NCI-H446 treated with DMSO at 0.1 percent for 48 hours (cell line): Measurements from ENCODE around the gene PPBP.
"Not testable (repeated sequence)": the region's sequence is repeated elsewhere in the genome, so short reads cannot be mapped to it uniquely, and the experiment has no call there.

Experiments used
- DNase-seq: peaks from one replicate; lab custom pipeline; 2025; lab: John Stamatoyannopoulos, UW

PPBP gene

DNA sequence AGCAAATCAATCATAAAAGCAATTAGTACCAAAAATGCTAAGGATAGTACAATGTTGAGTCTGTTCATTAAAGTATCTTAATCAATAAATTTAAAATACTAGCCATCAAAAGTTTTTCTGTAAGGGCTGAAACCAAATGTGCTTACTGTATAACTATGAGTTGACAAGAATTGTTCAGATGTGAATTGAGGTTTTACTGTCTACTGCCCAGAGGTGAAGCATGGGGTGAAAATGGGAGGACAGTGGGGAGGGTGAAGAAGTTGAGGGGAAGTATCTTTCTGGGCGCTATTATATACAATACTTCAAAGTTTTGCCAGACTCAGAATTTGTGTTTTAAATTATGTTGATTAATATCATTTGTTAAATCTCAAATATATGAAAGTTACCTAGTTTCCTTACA lies 4.1 kb upstream of the PPBP start:
- DNase-seq, result no peak

GRCh38 chr4:73991742-73992000 lies 3.7 kb upstream of the PPBP start:
- DNase-seq, result no peak

DNA sequence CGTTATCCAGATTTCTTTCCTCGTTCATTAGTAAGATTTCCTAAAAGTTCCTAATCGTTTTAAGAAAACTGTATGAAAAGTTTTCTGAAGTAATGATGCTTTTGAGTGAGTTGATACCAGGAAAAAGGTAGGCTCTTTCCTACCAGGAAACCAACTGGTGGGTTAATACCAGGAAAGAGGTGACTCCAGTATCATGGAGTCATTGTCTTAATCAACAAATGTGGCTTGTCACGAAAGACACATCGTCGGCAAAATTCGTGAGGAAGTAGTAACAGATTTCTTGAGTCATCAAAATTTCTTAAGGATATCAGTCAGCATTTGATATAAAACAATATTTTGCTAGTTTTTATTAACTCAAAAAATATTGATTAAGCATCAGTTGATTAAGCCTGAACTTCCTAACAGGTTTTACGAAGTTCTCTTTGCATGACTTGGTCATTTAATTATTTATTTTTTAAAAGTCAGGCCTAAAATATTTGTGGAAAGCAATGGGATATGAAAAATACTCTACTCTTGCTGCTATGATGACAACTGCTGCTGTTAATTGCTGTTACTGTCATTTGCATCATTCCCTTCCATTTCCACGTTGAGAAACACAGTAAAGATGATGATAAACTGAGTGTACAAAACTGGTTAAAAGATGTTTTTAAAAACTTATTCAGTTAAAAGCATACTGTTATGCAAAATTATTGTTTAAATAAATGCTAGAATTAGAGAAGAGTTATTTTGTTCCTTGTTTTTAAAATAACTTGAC lies 3.2 kb upstream of the PPBP start:
- no peak for DNase-seq

DNA sequence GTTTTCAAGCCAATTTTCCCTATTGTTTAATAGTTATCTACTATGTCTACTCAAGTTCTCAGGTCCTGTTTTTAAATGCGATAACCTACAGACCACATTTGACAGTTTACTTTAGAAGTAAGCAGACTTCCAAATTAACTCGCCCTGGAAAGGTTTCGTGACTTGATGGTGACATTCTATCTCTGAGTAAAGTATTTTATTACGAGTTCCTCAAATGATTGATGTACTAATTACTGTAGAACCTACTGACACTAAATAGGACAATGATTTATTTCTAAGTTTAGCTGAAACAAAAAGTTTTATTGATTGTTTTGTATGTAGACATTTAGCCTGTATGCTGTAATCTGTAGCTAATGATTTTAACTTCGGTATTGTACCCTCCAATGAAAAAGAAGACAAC lies 1.9 kb upstream of the PPBP start:
- no peak for DNase-seq

DNA sequence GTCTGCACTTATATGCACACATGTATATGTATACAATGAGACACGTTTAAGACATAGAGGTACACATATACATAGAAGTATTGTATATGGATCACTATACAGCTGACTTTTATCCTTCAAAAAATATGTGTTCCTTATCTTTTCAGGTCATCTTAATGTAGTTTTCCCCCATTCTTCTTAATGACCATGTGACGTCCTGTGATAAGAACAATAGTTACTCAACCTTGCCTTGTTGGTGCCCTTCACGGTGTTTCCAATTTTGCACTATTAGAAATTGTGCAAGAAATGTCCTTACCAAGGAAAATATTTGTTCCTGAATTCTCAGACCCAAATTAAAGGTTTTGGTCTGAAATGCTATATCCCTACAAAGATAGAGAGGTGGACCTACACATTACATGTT lies 1.0 kb upstream of the PPBP start:
- no peak for DNase-seq

DNA sequence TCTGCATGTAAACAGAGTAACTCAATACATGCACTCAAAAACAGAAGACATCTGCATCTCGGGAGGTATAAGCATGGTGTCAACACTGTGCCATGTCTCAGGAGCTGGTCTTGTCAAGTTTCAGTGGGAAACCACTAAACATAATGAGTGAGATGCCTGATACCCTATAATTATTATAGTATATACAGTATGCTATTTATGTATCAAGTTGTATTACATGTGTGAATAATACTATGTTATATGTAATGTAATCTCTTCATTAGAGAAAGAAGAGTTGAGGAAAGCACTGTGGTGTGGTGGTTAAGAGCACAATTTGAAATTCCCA lies 2.5 kb downstream of the PPBP start:
- DNase-seq, result no peak

DNA sequence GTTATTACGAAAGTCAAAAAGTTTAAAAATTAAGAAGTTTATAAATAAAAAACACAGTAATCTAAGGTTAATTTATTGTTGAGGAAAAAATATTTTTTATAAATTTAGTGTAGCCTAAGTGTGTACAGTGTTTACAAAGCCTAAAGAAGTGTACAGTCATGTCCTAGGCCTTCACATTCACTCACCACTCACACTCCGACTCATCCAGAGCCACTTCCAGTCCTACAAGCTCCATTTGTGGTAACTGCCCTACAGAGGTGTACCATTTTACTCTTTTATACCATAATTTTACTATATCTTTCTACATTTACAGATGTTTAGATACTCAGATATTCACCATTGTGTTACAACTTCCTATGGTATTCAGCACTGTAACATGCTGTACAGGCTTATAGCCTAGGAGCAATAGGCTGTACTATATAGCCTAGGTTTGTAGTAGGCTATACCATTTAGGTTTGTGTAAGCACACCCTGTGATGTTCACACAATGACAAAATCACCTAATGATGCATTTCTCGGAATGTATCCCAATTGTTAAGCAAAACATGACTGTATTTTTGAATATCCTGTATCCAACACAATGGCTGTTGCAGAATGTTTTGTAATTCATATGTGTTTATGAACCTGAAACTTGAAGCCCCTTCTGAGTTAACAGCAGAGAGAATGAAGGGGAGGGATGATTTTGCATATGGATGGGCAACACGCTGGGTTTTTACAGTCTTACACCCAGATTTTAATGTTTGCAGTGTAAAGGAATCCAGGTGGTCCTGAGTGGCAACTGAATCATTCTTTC lies 3.1 kb downstream of the PPBP start:
- no peak for DNase-seq

DNA sequence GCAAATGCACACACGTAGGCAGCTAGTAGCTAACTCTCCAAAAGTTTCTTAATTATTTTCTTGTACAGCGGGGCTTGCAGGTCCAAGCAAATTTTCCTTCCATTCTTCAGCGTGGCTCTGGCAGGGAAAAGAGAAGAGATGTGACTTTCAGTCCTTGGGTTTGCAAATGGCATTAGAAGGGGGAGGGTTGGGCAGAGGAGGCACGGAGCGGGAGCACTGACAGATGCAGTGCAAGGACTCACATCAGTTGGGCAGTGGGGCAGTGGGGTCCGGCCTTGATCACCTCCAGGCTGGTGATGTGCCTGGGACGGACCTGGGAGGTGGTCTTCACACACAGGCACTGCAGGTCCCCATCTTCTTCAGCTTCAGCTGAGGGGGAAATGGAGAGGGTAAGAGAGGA lies 6.8 kb downstream of the PPBP start:
- DNase-seq, result not testable (repeated sequence)

- DNase-seq, result no peak
Observed at GRCh38 chr4:73979407-73979957, 8.5 kb downstream of the PPBP start.

GRCh38 chr4:73978886-73979285 lies 9.1 kb downstream of the PPBP start:
- no peak for DNase-seq

DNA sequence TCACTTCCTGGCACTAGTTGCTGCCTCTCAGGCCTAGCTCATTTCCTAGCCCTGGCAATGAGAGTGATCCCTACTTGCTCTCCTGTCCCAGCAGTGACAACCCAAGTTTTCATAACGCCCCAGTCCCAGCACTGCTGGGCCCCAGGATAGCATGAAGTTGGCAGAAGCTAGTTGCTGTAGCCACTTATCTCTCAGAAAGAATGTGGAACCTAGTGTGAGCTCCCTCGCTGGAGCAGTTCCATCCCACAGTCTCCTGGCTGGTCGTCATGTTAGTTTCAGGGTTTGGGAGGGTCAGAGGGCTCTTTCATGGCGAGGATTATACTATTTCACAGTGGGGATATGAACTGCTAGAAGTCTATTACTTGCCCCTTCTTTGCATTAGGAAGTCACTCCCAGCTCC lies 11.3 kb downstream of the PPBP start:
- no peak for DNase-seq

DNA sequence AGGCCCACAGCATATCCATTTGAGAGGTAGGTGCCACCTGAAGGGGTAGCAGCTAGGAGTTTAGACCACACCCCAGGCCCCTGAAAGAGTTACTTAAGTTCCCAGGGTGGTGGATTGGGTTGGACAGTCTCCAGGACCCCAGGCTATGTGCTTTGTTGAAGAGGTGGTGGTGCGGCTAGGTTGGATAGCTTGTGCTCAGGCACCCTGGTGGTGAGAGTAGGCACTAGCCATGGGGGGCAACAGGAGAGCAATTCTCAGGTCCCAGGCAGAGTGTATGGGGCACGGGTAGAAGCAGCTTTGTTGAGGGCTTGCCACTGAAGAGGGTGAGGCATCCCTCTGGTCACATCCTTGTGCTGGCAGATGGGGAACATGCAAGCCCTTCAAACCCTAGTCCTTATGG lies 11.8 kb downstream of the PPBP start:
- no peak for DNase-seq

- no peak for DNase-seq
Observed at GRCh38 chr4:73974352-73974751, 13.6 kb downstream of the PPBP start.

GRCh38 chr4:73970945-73971344 lies 17.0 kb downstream of the PPBP start:
- no peak for DNase-seq

DNA sequence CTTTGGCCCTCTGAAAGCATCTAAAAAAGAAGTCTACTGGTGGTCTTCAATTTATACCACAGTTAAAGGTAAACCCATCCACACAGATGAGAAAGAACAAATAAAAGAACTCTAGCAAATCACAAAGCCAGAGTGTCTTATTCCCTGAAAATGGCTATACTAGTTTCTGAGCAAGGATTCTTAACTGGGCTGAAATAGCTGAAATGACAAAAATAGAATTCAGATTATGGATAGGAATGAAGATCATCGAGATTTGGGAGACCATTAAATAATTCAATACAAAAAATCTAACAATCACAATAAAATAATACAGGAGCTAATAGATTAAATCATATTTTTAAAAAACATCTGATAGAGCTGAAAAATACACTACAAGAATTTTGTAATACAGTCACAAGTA lies 18.0 kb downstream of the PPBP start:
- DNase-seq, result no peak

DNA sequence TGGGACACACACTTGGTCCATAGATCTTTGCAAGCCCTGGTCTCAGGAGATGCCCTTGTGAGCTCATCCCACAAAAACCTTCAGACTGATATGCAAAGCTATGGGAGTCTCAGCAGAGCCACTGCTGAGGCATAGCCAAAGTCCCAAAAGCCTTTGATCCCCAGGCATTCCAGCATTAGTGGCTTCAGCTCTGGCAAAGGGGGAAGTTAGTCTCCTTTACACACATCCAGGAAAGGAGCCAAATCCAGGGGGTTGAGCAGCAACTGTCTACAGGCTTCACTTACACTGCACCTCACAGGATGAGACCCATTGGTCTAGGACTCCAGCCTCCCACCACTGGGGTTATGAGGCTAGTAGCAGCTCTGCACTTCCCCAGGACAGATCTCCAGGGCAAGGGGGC lies 20.1 kb downstream of the PPBP start:
- no peak for DNase-seq

GRCh38 chr4:73964862-73965611 lies 23.0 kb downstream of the PPBP start:
- no peak for DNase-seq

DNA sequence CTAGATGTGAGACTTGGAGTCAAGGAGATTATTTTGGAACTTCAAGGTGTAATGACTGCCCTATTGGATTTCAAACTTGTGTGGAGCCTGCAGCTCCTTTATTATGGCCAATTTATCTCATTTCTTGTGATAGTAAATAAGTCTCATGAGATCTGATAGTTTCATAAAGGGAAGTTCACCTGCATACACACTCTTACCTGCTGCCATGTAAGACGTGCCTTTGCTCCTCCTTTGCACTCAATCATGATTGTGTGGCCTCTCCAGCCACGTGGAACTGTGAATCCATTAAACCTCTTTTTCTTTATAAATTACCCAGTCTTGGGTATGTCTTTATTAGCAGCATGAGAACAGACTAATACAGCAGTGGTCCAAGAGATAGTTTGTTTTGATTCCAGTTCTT lies 25.3 kb downstream of the PPBP start:
- no peak for DNase-seq

DNA sequence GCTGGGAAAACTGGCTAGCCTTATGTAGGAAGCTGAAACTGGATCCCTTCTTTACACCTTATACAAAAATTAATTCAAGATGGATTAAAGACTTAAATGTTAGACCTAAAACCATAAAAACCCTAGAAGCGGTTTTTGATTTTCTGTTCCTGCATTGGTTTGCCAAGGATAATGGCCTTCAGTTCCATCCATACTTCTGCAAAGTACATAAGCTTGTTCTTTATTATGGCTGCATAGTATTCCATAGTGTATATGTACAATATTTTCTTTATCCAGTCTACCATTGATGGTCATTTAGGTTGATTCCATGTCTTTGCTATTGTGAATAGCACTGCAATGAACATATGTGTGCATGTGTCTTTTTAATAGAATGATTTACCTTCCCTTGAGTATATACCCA lies 28.9 kb downstream of the PPBP start:
- DNase-seq, result not testable (repeated sequence)

DNA sequence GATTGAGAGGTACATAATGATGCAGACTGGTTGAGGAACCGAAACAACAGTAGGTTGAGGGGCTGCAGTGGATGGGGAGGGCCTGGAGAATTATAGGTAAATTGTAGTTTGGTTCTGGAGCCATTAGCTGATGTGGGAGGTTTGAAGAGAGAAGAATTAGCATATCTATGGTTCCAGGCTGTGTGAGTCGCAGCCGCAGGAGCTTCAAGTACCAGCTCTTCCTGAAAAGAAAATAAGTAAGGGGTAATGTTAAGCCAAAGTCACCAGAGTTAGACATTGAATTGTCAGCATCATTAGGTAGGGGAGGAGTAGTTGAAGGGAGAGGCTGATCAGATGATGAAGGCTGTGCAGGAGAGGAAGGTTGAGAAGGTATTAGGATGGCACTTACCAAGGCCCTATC lies 35.6 kb downstream of the PPBP start:
- DNase-seq, result no peak

GRCh38 chr4:73950376-73950920 lies 37.5 kb downstream of the PPBP start:
- DNase-seq, result not testable (repeated sequence)

- no peak for DNase-seq
Observed at GRCh38 chr4:73948990-73949706, 38.8 kb downstream of the PPBP start.
